ENCODE results near the gene KMT5C. TPM values are rescaled to one million over a fixed set of nuclear protein-coding genes. Genes with fewer than 3 reads are reported as not detected.
A peak's percentile ranks its signal among the peaks of the same experiment; 100 is the strongest.

The KMT5C gene
- polyA plus RNA-seq, 3 donors from 2014 or later = 0.79 to 2.2 (median 2.1) TPM

DNA sequence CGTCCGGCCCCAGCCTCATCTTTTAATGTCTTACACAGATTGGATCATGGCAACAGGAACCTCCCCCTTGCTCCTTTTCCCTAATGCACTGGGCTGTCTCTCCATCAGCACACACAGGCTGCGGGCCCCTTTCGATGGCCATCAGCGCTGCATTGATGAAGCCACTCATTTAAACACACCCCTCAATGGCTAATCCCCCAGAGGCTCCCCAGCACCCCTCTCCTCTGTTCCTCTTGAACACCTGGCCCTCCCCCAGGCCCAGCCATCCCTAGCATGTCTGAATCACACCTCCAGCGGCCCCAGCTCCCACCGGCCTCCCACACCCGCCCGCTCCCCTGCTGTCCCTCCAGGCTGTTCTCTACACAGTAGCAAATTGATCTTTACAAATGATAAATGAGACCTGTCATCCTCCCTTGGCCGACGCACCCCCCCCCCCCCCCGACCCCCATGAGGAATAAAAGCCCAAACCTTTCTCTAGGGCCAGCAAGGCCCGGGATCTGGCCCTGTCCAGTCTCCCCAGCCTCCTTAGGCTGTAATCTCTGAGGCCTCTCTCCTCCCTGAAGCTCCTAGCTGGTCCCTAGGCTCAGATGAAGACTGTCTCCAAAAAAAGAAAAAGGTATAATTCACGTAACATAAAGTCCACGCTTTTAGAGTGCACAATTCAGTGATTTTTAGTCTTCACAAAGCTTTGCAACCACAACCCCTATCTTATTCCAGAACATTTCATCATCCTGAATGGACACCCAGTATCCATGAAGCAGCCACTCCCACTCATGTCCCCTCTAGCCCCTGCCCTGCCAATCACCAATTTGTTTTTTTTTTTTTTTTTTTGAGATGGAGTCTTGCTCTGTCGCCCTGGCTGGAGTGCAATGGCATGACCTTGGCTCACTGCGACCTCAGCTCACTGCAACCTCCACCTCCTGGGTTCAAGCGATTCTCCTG is 53.4 kb downstream of the KMT5C start:
- DNase-seq = no peak
- Mint-ChIP-seq H3K27ac (peak overlapping the region in 2 of 6 donors; percentile 8 to 57), H3K4me3 (no peak overlapping the region), H3K9me3 (no peaks in the 10 kb centered on the region), H3K4me1 (peaks cover 18 to 30% of the 10 kb centered on the region in 2 donors), H3K27me3 (ENCODE audit: low read depth in 3 of 3) (peaks cover 0 to 7% (median 3%) of the 10 kb centered on the region in 3 donors), H3K36me3 (peaks cover 0 to 12% (median 5%) of the 10 kb centered on the region in 3 donors)

Other genes with a start within 250 kb of the KMT5C start
- gene PPP1R12C, start 222.2 kb upstream of the KMT5C start, polyA plus RNA-seq = 1 to 10 TPM in 2 of 3 donors, under 1 TPM in 1; 0.63 to 8.5 (median 3.5) TPM
- gene TNNT1, start 190.7 kb upstream of the KMT5C start, polyA plus RNA-seq = not detected
- gene TNNI3, start 182.1 kb upstream of the KMT5C start, polyA plus RNA-seq = 1 to 10 TPM in 1 of 3 donors, not detected in 2; 1.5 TPM
- gene DNAAF3, start 173.3 kb upstream of the KMT5C start, polyA plus RNA-seq = not detected
- under 1 TPM in 2 of 3 donors, not detected in 1; 0.55 to 0.96 TPM for gene SYT5, start 159.6 kb upstream of the KMT5C start, polyA plus RNA-seq
- gene PTPRH, start 130.4 kb upstream of the KMT5C start, polyA plus RNA-seq = not detected
- gene TMEM86B, start 111.1 kb upstream of the KMT5C start, polyA plus RNA-seq = 1 to 10 TPM in 1 of 3 donors, under 1 TPM in 1, not detected in 1; 0.59 to 2.4 TPM
- 100 to 1,000 TPM in 1 of 3 donors, 10 to 100 TPM in 2; 43.1 to 123 (median 47.9) TPM for gene PPP6R1, start 80.9 kb upstream of the KMT5C start, polyA plus RNA-seq
- gene HSPBP1, start 59.8 kb upstream of the KMT5C start, polyA plus RNA-seq = 10 to 100 TPM; 42.6 to 46.7 (median 46.3) TPM
- gene BRSK1, start 55.9 kb upstream of the KMT5C start, polyA plus RNA-seq = not detected
- not detected for gene TMEM150B, start 14.5 kb upstream of the KMT5C start, polyA plus RNA-seq
- gene COX6B2, start 14.8 kb downstream of the KMT5C start, polyA plus RNA-seq = under 1 TPM in 1 of 3 donors, not detected in 2; 0.16 TPM
- not detected for gene GARIN5B, start 23.4 kb downstream of the KMT5C start, polyA plus RNA-seq
- gene IL11, start 30.6 kb downstream of the KMT5C start, polyA plus RNA-seq = not detected
- gene TMEM190, start 37.0 kb downstream of the KMT5C start, polyA plus RNA-seq = not detected
- 1 to 10 TPM in 1 of 3 donors, not detected in 2; 1.0 TPM for gene TMEM238, start 44.4 kb downstream of the KMT5C start, polyA plus RNA-seq
- gene RPL28, start 46.1 kb downstream of the KMT5C start, polyA plus RNA-seq = 100 to 1,000 TPM; 118 to 365 (median 350) TPM
- 10 to 100 TPM; 40.2 to 72.1 (median 47.0) TPM for gene UBE2S, start 67.9 kb downstream of the KMT5C start, polyA plus RNA-seq
- not detected for gene SHISA7, start 103.4 kb downstream of the KMT5C start, polyA plus RNA-seq
- 10 to 100 TPM; 30.4 to 46.0 (median 34.2) TPM for gene ISOC2, start 121.8 kb downstream of the KMT5C start, polyA plus RNA-seq
- not detected for gene C19orf85, start 124.9 kb downstream of the KMT5C start, polyA plus RNA-seq
- gene ZNF628, start 136.7 kb downstream of the KMT5C start, polyA plus RNA-seq = under 1 TPM; 0.14 to 0.72 (median 0.21) TPM
- gene NAT14, start 145.3 kb downstream of the KMT5C start, polyA plus RNA-seq = 1 to 10 TPM in 2 of 3 donors, not detected in 1; 2.7 to 4.8 TPM
- gene SSC5D, start 148.6 kb downstream of the KMT5C start, polyA plus RNA-seq = not detected
- not detected for gene SBK2, start 197.3 kb downstream of the KMT5C start, polyA plus RNA-seq
- gene SBK3, start 205.7 kb downstream of the KMT5C start, polyA plus RNA-seq = not detected
- gene ZNF579, start 241.0 kb downstream of the KMT5C start, polyA plus RNA-seq = under 1 TPM in 2 of 3 donors, not detected in 1; 0.19 to 0.64 TPM

All from immature natural killer cell (primary cell).